Measurements from ENCODE around the gene MSI2.
A peak's percentile ranks its signal among the peaks of the same experiment; 100 is the strongest.

Gene MSI2

GRCh38 chr17:57352665-57353175, 96.4 kb downstream of the MSI2 start:
- no peak for DNase-seq

GRCh38 chr17:57354673-57355072, 98.3 kb downstream of the MSI2 start:
- DNase-seq: no peak

- DNase-seq: no peak
These were observed 99.0 kb downstream of the MSI2 start for GRCh38 chr17:57355090-57355859.

GRCh38 chr17:57356153-57356718, 99.9 kb downstream of the MSI2 start:
- DNase-seq: no peak

- DNase-seq: no peak
These were observed 100.5 kb downstream of the MSI2 start for GRCh38 chr17:57356719-57357391.

GRCh38 chr17:57357392-57357784, 101.1 kb downstream of the MSI2 start:
- DNase-seq: no peak

GRCh38 chr17:57357830-57358430, 101.6 kb downstream of the MSI2 start:
- no peak for DNase-seq

GRCh38 chr17:57360266-57360665, 103.9 kb downstream of the MSI2 start:
- no peak for DNase-seq

- no peak for DNase-seq
These were observed 106.7 kb downstream of the MSI2 start for GRCh38 chr17:57362797-57363556.

- no peak for DNase-seq
These were observed 107.3 kb downstream of the MSI2 start for GRCh38 chr17:57363580-57363979.

GRCh38 chr17:57363998-57364643, 107.8 kb downstream of the MSI2 start:
- DNase-seq: no peak

- no peak for DNase-seq
These were observed 109.1 kb downstream of the MSI2 start for GRCh38 chr17:57365420-57365819.

GRCh38 chr17:57366177-57366557, 109.8 kb downstream of the MSI2 start:
- DNase-seq: no peak

GRCh38 chr17:57366558-57367351, 110.4 kb downstream of the MSI2 start:
- no peak for DNase-seq

GRCh38 chr17:57368637-57369336, 112.5 kb downstream of the MSI2 start:
- DNase-seq: no peak

GRCh38 chr17:57369509-57369945, 113.2 kb downstream of the MSI2 start:
- DNase-seq: no peak

- peak; percentile 38 for DNase-seq
These were observed 113.8 kb downstream of the MSI2 start for GRCh38 chr17:57370037-57370581.

GRCh38 chr17:57370619-57371018, 114.3 kb downstream of the MSI2 start:
- DNase-seq: no peak

- no peak for DNase-seq
These were observed 115.8 kb downstream of the MSI2 start for GRCh38 chr17:57372156-57372555.

GRCh38 chr17:57373048-57373447, 116.7 kb downstream of the MSI2 start:
- no peak for DNase-seq

Measured in amniotic stem cell (primary cell).